ENCODE measurements around the gene NMNAT2. TPM values are rescaled to one million over a fixed set of nuclear protein-coding genes. Genes with fewer than 3 reads are reported as not detected.

NMNAT2 gene
- total RNA-seq, 4 donors from 2014 or later = 0.93 to 2.2 (median 1.9) TPM

DNA sequence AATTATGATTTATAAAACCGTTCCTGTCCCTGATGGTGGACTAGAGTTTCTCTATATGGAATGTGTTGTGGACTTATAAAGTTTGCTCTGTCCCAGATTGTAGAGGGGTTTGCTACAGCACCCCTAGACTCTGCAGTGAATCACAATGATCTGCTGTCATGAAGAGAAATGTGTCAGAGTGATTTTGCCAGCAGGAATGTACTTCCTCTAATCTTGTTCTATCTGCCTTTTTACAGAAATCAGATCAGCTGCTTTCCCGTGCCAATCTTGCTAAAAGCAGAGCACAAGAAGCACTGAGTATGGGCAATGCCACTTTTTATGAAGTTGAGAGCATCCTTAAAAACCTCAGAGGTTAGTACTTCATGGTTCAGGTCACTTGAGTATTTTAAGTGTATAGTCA, 180.1 kb downstream of the NMNAT2 start:
- ATAC-seq = no peak
- Histone ChIP-seq H3K4me1 (peaks cover 0 to 34% (median 12%) of the 10 kb centered on the region in 3 donors), H3K9me3 (no peaks in the 10 kb centered on the region), H3K27ac (no peak overlapping the region), H3K27me3 (no peaks in the 10 kb centered on the region), H3K4me3 (no peak overlapping the region), H3K36me3 (peaks cover 0 to 14% of the 10 kb centered on the region in 2 donors)
- TF ChIP-seq, protein P1, sequence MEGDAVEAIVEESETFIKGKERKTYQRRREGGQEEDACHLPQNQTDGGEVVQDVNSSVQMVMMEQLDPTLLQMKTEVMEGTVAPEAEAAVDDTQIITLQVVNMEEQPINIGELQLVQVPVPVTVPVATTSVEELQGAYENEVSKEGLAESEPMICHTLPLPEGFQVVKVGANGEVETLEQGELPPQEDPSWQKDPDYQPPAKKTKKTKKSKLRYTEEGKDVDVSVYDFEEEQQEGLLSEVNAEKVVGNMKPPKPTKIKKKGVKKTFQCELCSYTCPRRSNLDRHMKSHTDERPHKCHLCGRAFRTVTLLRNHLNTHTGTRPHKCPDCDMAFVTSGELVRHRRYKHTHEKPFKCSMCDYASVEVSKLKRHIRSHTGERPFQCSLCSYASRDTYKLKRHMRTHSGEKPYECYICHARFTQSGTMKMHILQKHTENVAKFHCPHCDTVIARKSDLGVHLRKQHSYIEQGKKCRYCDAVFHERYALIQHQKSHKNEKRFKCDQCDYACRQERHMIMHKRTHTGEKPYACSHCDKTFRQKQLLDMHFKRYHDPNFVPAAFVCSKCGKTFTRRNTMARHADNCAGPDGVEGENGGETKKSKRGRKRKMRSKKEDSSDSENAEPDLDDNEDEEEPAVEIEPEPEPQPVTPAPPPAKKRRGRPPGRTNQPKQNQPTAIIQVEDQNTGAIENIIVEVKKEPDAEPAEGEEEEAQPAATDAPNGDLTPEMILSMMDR (IDR thresholded peaks at IDR 0.05) = no peak
- no peak for TF ChIP-seq POLR2A (IDR thresholded peaks at IDR 0.05)
- TF ChIP-seq EP300 (IDR thresholded peaks at IDR 0.05) = no peak
- TF ChIP-seq POLR2AphosphoS5 (IDR thresholded peaks at IDR 0.05) = no peak
- 83 to 96% methylated on average over 2 of the region's 2 CpGs for WGBS, 2 donors (ENCODE audit: low coverage in 1 of 2)

DNA sequence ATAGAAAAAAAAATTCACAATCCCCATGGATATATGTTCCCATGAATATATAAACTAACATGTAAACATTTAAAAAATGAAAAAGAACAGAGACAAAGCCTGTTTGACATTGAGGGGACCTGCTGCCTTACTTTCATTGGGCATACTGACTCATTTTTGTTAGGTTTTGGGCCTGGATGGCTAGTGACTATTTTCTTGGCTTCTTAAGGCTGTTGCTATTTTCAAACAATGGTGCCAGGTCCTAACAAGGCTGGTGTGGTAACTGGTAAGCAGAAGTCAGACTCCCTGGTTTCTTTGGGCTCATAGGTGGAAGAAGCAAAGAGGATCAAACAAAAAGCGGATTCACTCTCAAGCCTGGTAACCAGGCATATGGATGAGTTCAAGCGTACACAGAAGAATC, 181.1 kb downstream of the NMNAT2 start:
- Histone ChIP-seq H3K4me1 (peaks cover 0 to 40% (median 12%) of the 10 kb centered on the region in 3 donors), H3K4me3 (no peak overlapping the region), H3K9me3 (no peaks in the 10 kb centered on the region), H3K27ac (no peak overlapping the region), H3K36me3 (peaks cover 0 to 14% of the 10 kb centered on the region in 2 donors), H3K27me3 (no peaks in the 10 kb centered on the region)
- WGBS, 2 donors (ENCODE audit: low coverage in 1 of 2) = 100% methylated on average over 2 of the region's 2 CpGs; no CpG with 5 or more reads in 1 of the 2 donors
- ATAC-seq = no peak
- TF ChIP-seq EP300 (IDR thresholded peaks at IDR 0.05) (no peak), POLR2AphosphoS5 (IDR thresholded peaks at IDR 0.05) (no peak), POLR2A (IDR thresholded peaks at IDR 0.05) (no peak)
- TF ChIP-seq, protein P1 (IDR thresholded peaks at IDR 0.05) = no peak

DNA sequence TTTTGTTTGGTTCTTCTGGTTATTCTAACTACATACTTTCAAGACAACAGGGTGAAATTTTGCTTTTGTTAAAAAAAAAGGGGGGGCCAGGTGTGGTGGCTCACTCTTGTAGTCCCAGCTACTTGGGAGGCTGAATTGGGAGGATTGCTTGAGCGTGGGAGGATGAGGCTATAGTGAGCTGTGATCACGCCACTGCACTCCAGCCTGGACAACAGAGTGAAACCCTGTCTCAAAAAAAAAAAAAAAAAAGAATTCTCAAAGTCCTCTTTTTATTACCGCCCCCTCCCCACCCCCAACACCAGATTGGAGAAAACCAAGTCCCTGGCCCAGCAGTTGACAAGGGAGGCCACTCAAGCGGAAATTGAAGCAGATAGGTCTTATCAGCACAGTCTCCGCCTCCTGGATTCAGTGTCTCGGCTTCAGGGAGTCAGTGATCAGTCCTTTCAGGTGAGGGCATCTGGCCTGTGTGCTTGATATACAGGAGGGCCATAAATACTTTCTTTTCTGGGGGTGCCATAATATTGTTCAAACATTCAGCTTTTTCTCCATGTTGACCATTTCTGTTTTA, 181.9 kb downstream of the NMNAT2 start:
- no peak overlapping the region for H3K4me3 ChIP-seq
- no peaks in the 10 kb centered on the region for H3K9me3 ChIP-seq
- peak overlapping the region in 1 of 4 donors; percentile 84 for H3K27ac ChIP-seq
- no peak for TF ChIP-seq POLR2AphosphoS5 (IDR thresholded peaks at IDR 0.05)
- no peak for TF ChIP-seq POLR2A (IDR thresholded peaks at IDR 0.05)
- TF ChIP-seq, protein P1 (IDR thresholded peaks at IDR 0.05) = no peak
- no peak for TF ChIP-seq EP300 (IDR thresholded peaks at IDR 0.05)
- no peak for ATAC-seq
- H3K27me3 ChIP-seq = no peaks in the 10 kb centered on the region
- H3K36me3 ChIP-seq = peaks cover 0 to 14% of the 10 kb centered on the region in 2 donors
- peaks cover 0 to 48% (median 12%) of the 10 kb centered on the region in 3 donors for H3K4me1 ChIP-seq
- WGBS, 2 donors (ENCODE audit: low coverage in 1 of 2) = 93 to 95% methylated on average over 4 to 6 of the region's 6 CpGs

DNA sequence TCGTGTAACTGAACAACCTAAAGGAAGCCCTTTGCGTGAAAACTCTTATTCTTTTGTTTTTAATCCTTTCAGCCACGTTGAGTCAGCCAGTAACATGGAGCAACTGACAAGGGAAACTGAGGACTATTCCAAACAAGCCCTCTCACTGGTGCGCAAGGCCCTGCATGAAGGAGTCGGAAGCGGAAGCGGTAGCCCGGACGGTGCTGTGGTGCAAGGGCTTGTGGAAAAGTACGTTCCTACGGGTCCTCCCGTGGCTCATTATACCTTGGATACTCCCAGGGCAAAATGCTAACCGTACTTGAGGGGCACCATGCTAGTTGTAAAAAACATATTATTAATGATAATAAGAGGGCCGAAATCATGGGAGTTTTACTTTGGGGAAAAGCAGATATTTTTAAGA, 182.7 kb downstream of the NMNAT2 start:
- peaks cover 0 to 44% (median 12%) of the 10 kb centered on the region in 3 donors for H3K4me1 ChIP-seq
- peak overlapping the region; percentile 51 to 84 (median 83) for H3K27ac ChIP-seq
- H3K4me3 ChIP-seq = peak overlapping the region in 1 of 2 donors; percentile 43
- no peaks in the 10 kb centered on the region for H3K27me3 ChIP-seq
- TF ChIP-seq POLR2A (IDR thresholded peaks at IDR 0.05) (no peak), EP300 (IDR thresholded peaks at IDR 0.05) (no peak), POLR2AphosphoS5 (IDR thresholded peaks at IDR 0.05) (no peak)
- TF ChIP-seq, protein P1 (IDR thresholded peaks at IDR 0.05) = no peak
- H3K9me3 ChIP-seq = no peaks in the 10 kb centered on the region
- H3K36me3 ChIP-seq = peaks cover 0 to 14% of the 10 kb centered on the region in 2 donors
- whole genome bisulfite sequencing, 2 donors (ENCODE audit: low coverage in 1 of 2) = 52 to 82% methylated on average over 3 to 11 of the region's 14 CpGs
- no peak for ATAC-seq
